GM12873 (cell line): ENCODE measurements around the gene ITGA7.

Source experiments
- CTCF ChIP-seq: IDR thresholded peaks from 2 replicates; pipeline ENCODE4 v1.5.1; 2012; ENCODE audit warnings: low read depth, mild to moderate bottlenecking, moderate library complexity, low read length, control low read depth; ENCODE audit not compliant: insufficient read depth; ENCODE audit errors: missing control alignments

ITGA7 gene

GRCh38 chr12:55675666-55676065 is 32.0 kb downstream of the ITGA7 start:
- TF ChIP-seq CTCF: no peak

DNA sequence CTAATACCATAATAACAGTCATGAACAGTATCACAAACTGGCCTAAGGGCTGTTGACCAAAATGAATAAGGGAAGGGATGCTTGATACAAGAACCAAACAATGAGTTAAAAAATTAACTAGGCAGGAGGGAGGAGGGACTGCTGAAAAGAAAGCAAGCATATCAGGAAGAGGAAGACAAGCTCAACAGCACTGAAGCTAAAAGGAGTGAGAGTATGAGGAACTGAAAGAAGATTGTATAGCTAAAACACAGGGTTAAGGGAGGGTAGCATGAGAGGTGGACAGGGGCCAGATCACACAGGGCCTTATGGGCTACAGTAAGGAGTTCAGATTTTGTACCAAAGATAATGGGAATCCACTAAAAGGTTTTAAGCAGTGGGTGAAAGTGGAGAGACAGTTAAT is 34.1 kb downstream of the ITGA7 start:
- no peak for TF ChIP-seq CTCF

DNA sequence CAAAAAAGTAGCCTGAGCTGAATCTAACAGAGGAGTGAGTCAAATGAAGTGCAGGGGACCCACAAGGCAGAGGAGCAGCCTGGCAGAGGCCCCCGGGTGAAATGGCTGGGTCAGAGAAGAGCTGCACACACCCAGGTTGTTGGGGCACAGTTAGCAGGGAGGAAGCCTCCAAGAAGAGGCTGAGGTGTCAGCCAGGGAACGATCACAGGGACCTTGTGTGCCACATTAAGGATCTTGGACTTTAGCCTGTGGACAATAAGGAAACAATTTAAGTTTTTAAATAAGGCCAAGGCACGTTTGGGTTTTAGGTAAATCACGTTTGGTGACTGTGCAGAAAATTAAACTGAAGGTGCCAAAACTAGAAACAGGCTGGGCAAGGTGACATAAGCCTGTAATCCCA is 36.0 kb downstream of the ITGA7 start:
- no peak for TF ChIP-seq CTCF

DNA sequence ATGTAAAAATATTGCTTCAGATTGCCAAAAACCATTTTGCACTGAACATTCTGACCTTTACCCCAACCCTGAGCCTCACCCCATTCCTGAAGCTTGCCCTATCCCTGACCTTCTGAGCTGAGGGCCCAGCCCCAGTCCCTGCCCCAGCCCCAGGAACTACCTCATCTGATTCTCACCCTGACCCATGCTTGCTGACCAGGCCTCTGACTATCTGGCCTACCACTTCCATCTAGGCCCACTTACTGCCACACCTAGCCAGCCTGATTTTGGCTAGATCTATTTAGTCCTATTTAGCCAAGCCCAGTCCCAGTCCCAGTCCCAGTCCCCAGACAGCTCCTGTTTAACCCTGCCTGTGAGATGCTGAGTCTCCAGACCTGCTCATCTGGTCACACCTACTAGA is 37.4 kb downstream of the ITGA7 start:
- TF ChIP-seq CTCF: no peak

DNA sequence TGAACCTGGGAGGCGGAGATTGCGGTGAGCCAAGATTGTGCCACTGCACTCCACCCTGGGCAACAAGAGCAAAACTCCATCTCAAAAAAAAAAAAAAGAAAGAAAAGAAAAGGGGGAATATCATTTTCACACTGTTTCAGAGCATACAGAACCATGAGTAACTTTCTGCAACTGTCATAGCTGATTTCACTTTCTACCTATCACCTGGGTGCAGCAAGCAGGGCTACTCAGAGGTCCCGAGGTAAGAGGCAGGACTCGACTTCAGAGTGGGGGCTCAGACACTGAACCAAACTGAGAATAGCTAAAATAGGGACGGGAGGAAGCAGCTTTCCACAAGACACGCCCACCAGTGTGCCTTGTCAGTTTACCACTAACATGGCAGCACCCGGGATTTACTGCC is 41.2 kb downstream of the ITGA7 start:
- TF ChIP-seq CTCF: no peak

DNA sequence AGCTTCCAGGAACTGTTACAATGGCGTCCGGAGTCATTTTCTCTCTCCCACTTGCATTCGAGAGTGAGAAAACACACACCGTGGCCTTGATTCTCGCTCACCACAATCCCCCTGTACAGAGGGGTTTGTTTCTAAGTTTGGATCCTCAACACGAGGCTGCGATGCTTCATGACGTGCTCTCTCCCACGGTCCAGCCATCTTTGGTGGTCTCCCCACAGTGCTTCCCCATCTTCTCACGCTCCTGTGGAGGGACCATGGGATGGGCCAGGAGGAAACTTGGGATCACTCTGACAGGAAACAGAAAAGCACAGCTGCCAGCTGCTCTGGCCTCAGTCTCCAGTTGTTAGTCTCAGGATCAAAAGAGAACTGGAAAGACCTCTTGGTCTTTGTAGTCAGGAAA is 42.9 kb downstream of the ITGA7 start:
- TF ChIP-seq CTCF: no peak

DNA sequence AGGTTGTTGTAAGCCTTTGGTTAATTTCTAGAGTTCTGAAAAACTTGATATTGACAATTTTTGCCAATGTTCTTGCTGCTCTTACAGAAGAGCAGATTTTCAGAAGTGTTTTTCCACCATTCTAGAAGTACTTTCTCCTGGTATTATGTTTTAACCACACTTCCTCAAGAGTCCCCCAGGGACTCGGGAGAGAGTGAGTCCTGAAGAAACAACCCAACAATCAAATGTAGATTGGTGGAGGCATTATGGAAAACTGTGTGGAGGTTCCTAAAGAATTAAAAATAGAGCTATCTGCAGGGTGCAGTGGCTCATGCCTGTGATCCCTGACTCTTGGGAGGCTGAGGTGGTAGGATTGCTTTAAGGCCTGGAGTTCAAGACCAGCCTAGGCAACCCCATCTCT is 44.3 kb downstream of the ITGA7 start:
- TF ChIP-seq CTCF: no peak
